Ovary (tissue), 9 donors: ENCODE data around the gene NSFL1C. TPM values are rescaled to one million over a fixed set of nuclear protein-coding genes. Genes with fewer than 3 reads are reported as not detected.
"Not testable (repeated sequence)": the region's sequence is repeated elsewhere in the genome, so short reads cannot be mapped to it uniquely, and the experiment has no call there.

Experiments
- DNase-seq, 5 donors: peaks; one replicate each; pipeline ENCODE4 v3.0.0-alpha.2; 2019 to 2020
- H3K27ac ChIP-seq, 2 donors: fragments of 200-600 bp; one replicate each; pipeline versions ENCODE4 v1.5.1 to v1.8.0; 2019 to 2022
- H3K27me3 ChIP-seq: fragments of 200-600 bp; one replicate; pipeline ENCODE4 v1.8.0; 2022
- H3K36me3 ChIP-seq: fragments of 200-600 bp; sonication (generic); one replicate; pipeline ENCODE4 v1.5.1; 2019
- H3K4me1 ChIP-seq: one replicate; pipeline ENCODE4 v1.8.1; 2013; ENCODE audit warnings: mild to moderate bottlenecking, moderate library complexity; ENCODE audit not compliant: insufficient read depth
- H3K4me3 ChIP-seq: fragments of 200-600 bp; sonication (generic); one replicate; pipeline ENCODE4 v1.5.1; 2017
- H3K9me3 ChIP-seq, 2 donors: fragments of 200-600 bp in 1 of 2; sonication (generic) in 1 of 2; one replicate each; pipeline versions ENCODE4 v1.5.1 to v1.8.1; 2013 to 2019; ENCODE audit warnings: mild to moderate bottlenecking in 1 of 2, moderate library complexity in 1 of 2
- EP300 ChIP-seq: sonication (generic); formaldehyde crosslinking; IDR thresholded peaks from one replicate; pipeline ENCODE4 v1.6.1; 2017; ENCODE audit warnings: antibody characterized with exemption
- POLR2A ChIP-seq: fragments of 450-650 bp; IDR thresholded peaks from one replicate; pipeline ENCODE4 v1.6.1; 2017; ENCODE audit warnings: antibody characterized with exemption, mild to moderate bottlenecking, moderate library complexity
- WGBS, 3 donors: extraction: QIAGEN DNeasy Blood & Tissue Kit in 1 of 3; methylation state at CpG; one replicate each; pipeline versions ENCODE4 v1.1.5 to v1.1.7; 2013 to 2017; 5-methylcytosine and 5-hydroxymethylcytosine counted together
- intact Hi-C, 4 donors: fragments of 100-400 bp; cut with DNase I; formaldehyde crosslinking; loops; one replicate each; pipeline versions ENCODE4 v1.11.0 to v1.15.1; 2022 to 2023
- polyA plus RNA-seq, 2 donors: library from polyadenylated mRNA; stranded (reverse); fragments of 200-250 nt in 1 of 2; fragments of 350-450 nt in 1 of 2; fragmentation: Illumina TruSeq in 1 of 2; extraction: RNeasy Lipid Tissue Mini Kit (QIAGEN cat#74804) in 1 of 2; gene quantifications; one replicate each; pipeline ENCODE4 v1.2.3, GENCODE V29; 2013 to 2014
- total RNA-seq, 7 donors: library from RNA; depleted of rRNA in 2 of 7; stranded (reverse); fragments of >200 nt in 2 of 7; fragmentation: NEBNext Ultra II Directional in 3 of 7; extraction: Animal tissue kit (Norgen Biotek cat#: 25700) in 3 of 7; gene quantifications; one replicate each; pipeline versions ENCODE4 v1.1.0 to v1.2.4, GENCODE V29; 2016 to 2023
- TF ChIP-seq, protein P1 (sequence below), 3 donors: fragments of 450-650 bp in 2 of 3; fragments of 200-600 bp in 1 of 3; IDR thresholded peaks; one replicate each; pipeline versions ENCODE4 v1.5.1 to v1.8.0; 2016 to 2022; ENCODE audit warnings: antibody characterized with exemption in 3 of 3, mild to moderate bottlenecking in 1 of 3
- donor health status: DM: no; HTN: no; CAD: no; lungs with moderate emphysema.
- donor health status: DM: no; HTN: no; CAD: no.
- donor health status: Bipolar disorder and iron deficiency.
- donor health status: DM: yes; HTN: yes; CAD: no.
- donor health status: DM: no; HTN: no; CAD: no.
- donor health status: DM: yes; HTN: yes; CAD: no.

Gene NSFL1C
- total and polyA plus RNA-seq, 9 donors = 23.4 to 105 (median 63.2) TPM

- TF ChIP-seq POLR2A (no peak), EP300 (no peak)
- TF ChIP-seq, protein P1, sequence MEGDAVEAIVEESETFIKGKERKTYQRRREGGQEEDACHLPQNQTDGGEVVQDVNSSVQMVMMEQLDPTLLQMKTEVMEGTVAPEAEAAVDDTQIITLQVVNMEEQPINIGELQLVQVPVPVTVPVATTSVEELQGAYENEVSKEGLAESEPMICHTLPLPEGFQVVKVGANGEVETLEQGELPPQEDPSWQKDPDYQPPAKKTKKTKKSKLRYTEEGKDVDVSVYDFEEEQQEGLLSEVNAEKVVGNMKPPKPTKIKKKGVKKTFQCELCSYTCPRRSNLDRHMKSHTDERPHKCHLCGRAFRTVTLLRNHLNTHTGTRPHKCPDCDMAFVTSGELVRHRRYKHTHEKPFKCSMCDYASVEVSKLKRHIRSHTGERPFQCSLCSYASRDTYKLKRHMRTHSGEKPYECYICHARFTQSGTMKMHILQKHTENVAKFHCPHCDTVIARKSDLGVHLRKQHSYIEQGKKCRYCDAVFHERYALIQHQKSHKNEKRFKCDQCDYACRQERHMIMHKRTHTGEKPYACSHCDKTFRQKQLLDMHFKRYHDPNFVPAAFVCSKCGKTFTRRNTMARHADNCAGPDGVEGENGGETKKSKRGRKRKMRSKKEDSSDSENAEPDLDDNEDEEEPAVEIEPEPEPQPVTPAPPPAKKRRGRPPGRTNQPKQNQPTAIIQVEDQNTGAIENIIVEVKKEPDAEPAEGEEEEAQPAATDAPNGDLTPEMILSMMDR (IDR thresholded peaks at IDR 0.05) = no peak
- Histone ChIP-seq H3K36me3 (no peaks in the 10 kb centered on the region), H3K27ac (no peak overlapping the region), H3K4me1 (no peaks in the 10 kb centered on the region), H3K4me3 (no peak overlapping the region), H3K27me3 (no peaks in the 10 kb centered on the region), H3K9me3 (no peaks in the 10 kb centered on the region)
- 12 to 31% (median 24%) methylated on average over 3 of the region's 3 CpGs for WGBS, 3 donors
- DNase-seq = no peak
- intact Hi-C loops = no loop called here
Observed at GRCh38 chr20:1500496-1500895, 33.8 kb upstream of the NSFL1C start.

GRCh38 chr20:1499528-1500420 is 33.1 kb upstream of the NSFL1C start:
- Histone ChIP-seq H3K4me3 (no peak overlapping the region), H3K27me3 (no peaks in the 10 kb centered on the region), H3K4me1 (no peaks in the 10 kb centered on the region), H3K27ac (no peak overlapping the region), H3K36me3 (no peaks in the 10 kb centered on the region), H3K9me3 (no peaks in the 10 kb centered on the region)
- intact Hi-C loops = no loop called here
- TF ChIP-seq POLR2A (no peak), EP300 (no peak)
- TF ChIP-seq, protein P1 (IDR thresholded peaks at IDR 0.05) = no peak
- no peak for DNase-seq
- WGBS, 3 donors = 83 to 93% (median 84%) methylated on average over 8 of the region's 8 CpGs

DNA sequence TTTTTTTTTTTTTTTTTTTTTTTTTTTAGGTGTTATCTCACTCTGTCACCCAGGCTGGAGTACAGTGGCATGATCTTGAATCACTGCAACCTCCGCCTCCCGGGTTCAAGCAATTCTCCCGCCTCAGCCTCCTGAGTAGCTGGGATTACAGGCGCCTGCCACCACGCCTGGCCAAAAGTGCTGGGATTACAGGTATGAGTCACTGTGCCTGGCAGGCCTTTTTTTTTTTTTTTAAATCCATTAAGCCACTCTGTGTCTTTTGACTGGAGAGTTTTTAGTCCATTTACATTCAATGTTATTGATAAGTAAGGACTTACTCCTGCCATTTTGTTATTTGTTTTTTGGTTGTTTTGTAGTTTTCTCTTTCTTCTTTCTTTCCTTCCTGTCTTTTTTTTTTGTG is 30.7 kb upstream of the NSFL1C start:
- intact Hi-C loops = not testable (repeated sequence)

DNA sequence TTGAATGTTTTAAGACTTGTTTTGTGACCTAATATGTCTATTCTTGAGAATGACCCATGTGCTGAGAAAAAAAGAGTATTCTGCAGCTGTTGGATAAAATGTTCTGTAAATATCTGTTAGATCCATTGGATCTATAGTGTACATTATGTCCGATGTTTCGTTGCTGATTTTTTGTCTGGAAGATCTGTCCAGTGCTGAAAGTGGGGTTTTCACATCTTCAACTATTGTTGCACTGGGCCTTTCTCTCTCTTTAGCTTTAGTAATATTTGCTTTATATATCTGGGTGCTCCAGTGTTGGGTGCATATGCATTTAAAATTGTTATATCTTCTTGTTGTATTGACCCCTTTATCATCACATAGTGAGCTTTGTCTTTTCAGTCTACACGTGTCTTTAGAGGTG is 30.3 kb upstream of the NSFL1C start:
- Histone ChIP-seq H3K4me3 (no peak overlapping the region), H3K27ac (no peak overlapping the region), H3K36me3 (no peaks in the 10 kb centered on the region), H3K9me3 (no peaks in the 10 kb centered on the region), H3K4me1 (no peaks in the 10 kb centered on the region), H3K27me3 (no peaks in the 10 kb centered on the region)
- 74 to 81% (median 76%) methylated on average over 2 to 3 of the region's 3 CpGs for whole genome bisulfite sequencing, 3 donors
- no peak for DNase-seq
- intact Hi-C loops = no loop called here
- TF ChIP-seq EP300 (no peak), POLR2A (no peak)
- TF ChIP-seq, protein P1 (IDR thresholded peaks at IDR 0.05) = no peak

More for the DNA sequence above, 30.7 kb upstream of the NSFL1C start:
- H3K4me3 ChIP-seq, H3K27me3 ChIP-seq, H3K4me1 ChIP-seq, H3K9me3 ChIP-seq, H3K27ac ChIP-seq, H3K36me3 ChIP-seq, DNase-seq: not testable (repeated sequence)
- 94 to 95% (median 95%) methylated on average over 5 of the region's 5 CpGs for WGBS, 3 donors

DNA sequence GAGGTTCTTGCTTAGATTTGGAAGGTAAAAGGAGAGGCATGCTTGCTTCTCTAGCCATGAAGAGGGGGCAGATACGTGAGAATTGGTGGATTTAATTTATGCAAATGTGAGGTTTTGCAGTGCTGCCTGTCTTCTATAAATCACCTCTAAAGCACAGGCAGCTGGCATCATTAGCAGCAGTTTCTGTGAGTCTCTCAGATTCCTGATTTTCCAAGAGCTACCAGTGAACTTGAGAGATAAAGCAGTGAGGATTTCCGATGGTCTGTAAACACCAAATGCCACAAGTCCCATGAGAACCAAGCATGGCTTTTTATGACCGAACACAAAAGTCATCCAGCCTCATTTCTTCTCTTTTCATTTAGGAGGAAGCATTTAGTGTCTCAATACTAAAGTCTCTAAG is 27.8 kb upstream of the NSFL1C start:
- no peaks in the 10 kb centered on the region for H3K27me3 ChIP-seq
- WGBS, 3 donors = 17 to 33% (median 27%) methylated on average over 3 of the region's 3 CpGs
- H3K27ac ChIP-seq = no peak overlapping the region
- H3K9me3 ChIP-seq = no peaks in the 10 kb centered on the region
- intact Hi-C loops = no loop called here
- no peaks in the 10 kb centered on the region for H3K36me3 ChIP-seq
- no peaks in the 10 kb centered on the region for H3K4me1 ChIP-seq
- DNase-seq = no peak
- TF ChIP-seq, protein P1 (IDR thresholded peaks at IDR 0.05) = no peak
- TF ChIP-seq POLR2A (no peak), EP300 (no peak)
- H3K4me3 ChIP-seq = no peak overlapping the region
